ENCODE results near the gene LY6G6C. TPM values are rescaled to one million over a fixed set of nuclear protein-coding genes. Genes with fewer than 3 reads are reported as not detected.
A peak's percentile ranks its signal among the peaks of the same experiment; 100 is the strongest.

The LY6G6C gene
- total and polyA plus RNA-seq, 2 of the 4 experiments (the other 2 are of a cell fraction), result not detected

DNA sequence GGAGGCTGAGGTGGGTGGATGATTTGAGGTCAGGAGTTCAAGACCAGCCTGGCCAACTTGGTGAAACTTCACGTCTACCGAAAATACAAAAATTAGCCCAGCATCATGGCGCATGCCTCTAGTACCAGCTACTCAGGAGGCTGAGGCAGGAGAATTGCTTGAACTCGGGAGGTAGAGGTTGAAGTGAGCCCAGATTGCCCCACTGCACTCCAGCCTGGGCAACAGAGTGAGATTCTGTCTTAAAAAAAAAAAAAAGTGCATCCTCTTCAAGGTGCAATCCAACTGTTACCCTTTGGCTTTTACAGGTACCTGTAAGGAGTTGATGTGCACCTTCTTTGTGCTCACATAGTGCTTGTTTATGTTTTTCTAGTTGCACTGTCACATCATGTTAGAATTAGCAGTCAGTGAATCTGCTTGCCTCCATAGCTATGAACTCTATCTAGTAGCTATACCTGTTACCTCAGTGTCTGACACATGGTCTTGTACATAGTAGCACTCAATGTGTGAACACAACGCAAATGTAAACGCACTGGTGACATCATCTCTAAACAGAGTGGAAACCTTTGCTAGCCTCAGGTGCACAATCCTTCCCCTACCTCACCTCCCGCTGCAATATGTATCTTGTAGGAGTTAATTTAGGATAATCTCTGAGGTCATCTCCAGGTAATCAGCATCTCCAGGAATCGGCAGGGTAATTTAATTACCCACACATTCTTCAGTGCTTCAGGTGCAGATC is 27.9 kb upstream of the LY6G6C start:
- ChIA-PET CTCF (interaction anchor here (0.6 to 1.3 kb wide), 3 partner anchors 12 to 20 kb away, joined by 3 read pairs; no protein-coding TSS in a partner anchor), POLR2A (ENCODE audit: unreplicated experiment) (no interaction called here)
- Histone ChIP-seq H2AK5ac (ENCODE audit: low read depth, low read length) (no peak overlapping the region), H4K20me1 (ENCODE audit: insufficient read depth, low read length) (peaks cover 3% of the 10 kb centered on the region; the same call in 1 of the 2 replicates), H3K9me1 (ENCODE audit: insufficient read depth, low read length) (peaks cover 6% of the 10 kb centered on the region), H3K4me1 (ENCODE audit: control insufficient read depth, insufficient read depth, low read length) (peaks cover 5% of the 10 kb centered on the region), H2BK5ac (ENCODE audit: low read depth, low read length, poor library complexity, severe bottlenecking) (no peak overlapping the region), H4K5ac (ENCODE audit: low read depth, low read length) (no peak overlapping the region), H2BK15ac (ENCODE audit: low read depth, low read length) (no peak overlapping the region), H3K18ac (ENCODE audit: low read depth, low read length) (no peak overlapping the region), H3K4ac (ENCODE audit: low read depth, low read length) (no peak overlapping the region), H3K27ac (ENCODE audit: insufficient read depth, low read length) (no peak overlapping the region), H3K9ac (ENCODE audit: low read depth, low read length) (no peak overlapping the region), H2AK9ac (replicated peaks; ENCODE audit: low read depth, low read length, poor library complexity) (no peak overlapping the region), H3K14ac (replicated peaks; ENCODE audit: low read depth, low read length) (no peak overlapping the region), H4K91ac (ENCODE audit: insufficient read depth, low read depth, low read length) (no peak overlapping the region), H3K79me1 (ENCODE audit: low read depth in 1 of 2, low read length in 2 of 2) (0 out of 4 replicates have a peak, but pooled peaks cover 0 to 12% of the 10 kb centered on the region in 2 experiments), H3K23ac (ENCODE audit: low read depth, low read length) (no peak overlapping the region), H3K4me2 (ENCODE audit: low read depth, low read length) (no peak overlapping the region), H3K9me3 (ENCODE audit: control insufficient read depth, insufficient read depth, low read length) (no peaks in the 10 kb centered on the region), H3K56ac (ENCODE audit: extremely low read depth, insufficient read depth, low read length) (no peak overlapping the region), H2BK20ac (ENCODE audit: low read depth, low read length) (no peak overlapping the region), H3K36me3 (ENCODE audit: control insufficient read depth, insufficient read depth, low read length) (no peaks in the 10 kb centered on the region; the same call in 1 of the 2 replicates), H4K8ac (ENCODE audit: low read depth in 2 of 2, low read length in 2 of 2) (no peak overlapping the region), H3K4me3 (ENCODE audit: insufficient read depth, low read depth, low read length) (no peak overlapping the region), H2BK120ac (ENCODE audit: low read depth, low read length) (no peak overlapping the region), H2AFZ (replicated peaks; ENCODE audit: low read length, poor library complexity) (no peak overlapping the region), H3K27me3 (ENCODE audit: control insufficient read depth, insufficient read depth, low read length) (no peaks in the 10 kb centered on the region)
- ATAC-seq (ENCODE audit: low read depth), result no peak
- BruUV-seq (replicated peaks), result TSS peak; percentile 29
- intact Hi-C loops (cut with micrococcal nuclease) (no loop called here), in situ Hi-C loops (cut with MboI; ENCODE audit: low sequenced_read_pairs) (no loop called here), dilution Hi-C loops (cut with HindIII; ENCODE audit: low sequenced_read_pairs, unreplicated experiment) (no loop called here)
- DNase-seq, result no peak
- WGBS, 2 experiments (ENCODE audit: extremely low coverage in 2 of 2, insufficient read length in 1 of 2), result 100% methylated on average over 2 of the region's 8 CpGs; no CpG with 5 or more reads in 1 of the 2 experiments
- TF ChIP-seq, protein P1, sequence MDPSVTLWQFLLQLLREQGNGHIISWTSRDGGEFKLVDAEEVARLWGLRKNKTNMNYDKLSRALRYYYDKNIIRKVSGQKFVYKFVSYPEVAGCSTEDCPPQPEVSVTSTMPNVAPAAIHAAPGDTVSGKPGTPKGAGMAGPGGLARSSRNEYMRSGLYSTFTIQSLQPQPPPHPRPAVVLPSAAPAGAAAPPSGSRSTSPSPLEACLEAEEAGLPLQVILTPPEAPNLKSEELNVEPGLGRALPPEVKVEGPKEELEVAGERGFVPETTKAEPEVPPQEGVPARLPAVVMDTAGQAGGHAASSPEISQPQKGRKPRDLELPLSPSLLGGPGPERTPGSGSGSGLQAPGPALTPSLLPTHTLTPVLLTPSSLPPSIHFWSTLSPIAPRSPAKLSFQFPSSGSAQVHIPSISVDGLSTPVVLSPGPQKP (IDR thresholded peaks at IDR 0.05; ENCODE audit: borderline replicate concordance, low read depth, low read length), result no peak
- TF ChIP-seq RFX5 (IDR thresholded peaks at IDR 0.05; ENCODE audit: low read depth, low read length), result no peak
- TF ChIP-seq, protein P2, sequence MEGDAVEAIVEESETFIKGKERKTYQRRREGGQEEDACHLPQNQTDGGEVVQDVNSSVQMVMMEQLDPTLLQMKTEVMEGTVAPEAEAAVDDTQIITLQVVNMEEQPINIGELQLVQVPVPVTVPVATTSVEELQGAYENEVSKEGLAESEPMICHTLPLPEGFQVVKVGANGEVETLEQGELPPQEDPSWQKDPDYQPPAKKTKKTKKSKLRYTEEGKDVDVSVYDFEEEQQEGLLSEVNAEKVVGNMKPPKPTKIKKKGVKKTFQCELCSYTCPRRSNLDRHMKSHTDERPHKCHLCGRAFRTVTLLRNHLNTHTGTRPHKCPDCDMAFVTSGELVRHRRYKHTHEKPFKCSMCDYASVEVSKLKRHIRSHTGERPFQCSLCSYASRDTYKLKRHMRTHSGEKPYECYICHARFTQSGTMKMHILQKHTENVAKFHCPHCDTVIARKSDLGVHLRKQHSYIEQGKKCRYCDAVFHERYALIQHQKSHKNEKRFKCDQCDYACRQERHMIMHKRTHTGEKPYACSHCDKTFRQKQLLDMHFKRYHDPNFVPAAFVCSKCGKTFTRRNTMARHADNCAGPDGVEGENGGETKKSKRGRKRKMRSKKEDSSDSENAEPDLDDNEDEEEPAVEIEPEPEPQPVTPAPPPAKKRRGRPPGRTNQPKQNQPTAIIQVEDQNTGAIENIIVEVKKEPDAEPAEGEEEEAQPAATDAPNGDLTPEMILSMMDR (conservative IDR thresholded peaks at IDR 0.05; ENCODE audit: low read depth, low read length), result no peak
- no peak for TF ChIP-seq RAD21 (IDR thresholded peaks at IDR 0.05; ENCODE audit: low read length)
- TF ChIP-seq BHLHE40 (IDR thresholded peaks at IDR 0.05; ENCODE audit: low read depth, low read length), result no peak
- TF ChIP-seq CHD1 (IDR thresholded peaks at IDR 0.05; ENCODE audit: low read depth, low read length), result no peak
- no peak for TF ChIP-seq FOS (IDR thresholded peaks at IDR 0.05; ENCODE audit: low read depth, low read length)
- TF ChIP-seq SMC3 (IDR thresholded peaks at IDR 0.05; ENCODE audit: low read depth, low read length), result no peak
- no peak for TF ChIP-seq NFE2L2 (IDR thresholded peaks at IDR 0.05; ENCODE audit: low read depth, low read length)
- TF ChIP-seq MXI1 (IDR thresholded peaks at IDR 0.05; ENCODE audit: borderline replicate concordance, low read depth, low read length), result no peak
- TF ChIP-seq RCOR1 (IDR thresholded peaks at IDR 0.05; ENCODE audit: insufficient replicate concordance, low read length), result no peak
- TF ChIP-seq CEBPB (IDR thresholded peaks at IDR 0.05; ENCODE audit: low read depth, low read length), result no peak
